Nephron progenitor cell (in vitro differentiated cells): ENCODE data around the gene CABLES1.

Experiments used
- DNase-seq: peaks from one replicate; pipeline ENCODE4 v3.0.0; 2021
- H3K27ac Mint-ChIP-seq: 2 replicates; pipeline ENCODE4 v1.8.0; 2021; ENCODE audit warnings: mild to moderate bottlenecking, moderate library complexity, mixed read lengths
- H3K27me3 Mint-ChIP-seq: 2 replicates; pipeline ENCODE4 v1.8.0; 2021; ENCODE audit warnings: mild to moderate bottlenecking, low read depth, mixed read lengths; ENCODE audit not compliant: poor library complexity
- H3K36me3 Mint-ChIP-seq: 2 replicates; pipeline ENCODE4 v1.8.0; 2021; ENCODE audit warnings: low read depth, mixed read lengths
- H3K4me1 Mint-ChIP-seq: 2 replicates; pipeline ENCODE4 v1.8.0; 2021; ENCODE audit warnings: mixed read lengths
- H3K4me3 Mint-ChIP-seq: 2 replicates; pipeline ENCODE4 v1.8.0; 2021; ENCODE audit warnings: mild to moderate bottlenecking, moderate library complexity, mixed read lengths
- H3K9me3 Mint-ChIP-seq: 2 replicates; pipeline ENCODE4 v1.8.0; 2021; ENCODE audit warnings: mild to moderate bottlenecking, moderate library complexity, mixed read lengths
- CTCF ChIP-seq: fragments of 200-600 bp; sonication (generic); IDR thresholded peaks from 2 replicates; pipeline ENCODE4 v1.5.0; 2021; ENCODE audit warnings: antibody characterized with exemption

The CABLES1 gene

GRCh38 chr18:23300231-23300805 lies 165.0 kb downstream of the CABLES1 start:
- H3K4me1 Mint-ChIP-seq = peaks cover 20% of the 10 kb centered on the region
- no peaks in the 10 kb centered on the region for H3K9me3 Mint-ChIP-seq
- peaks cover 11% of the 10 kb centered on the region for H3K27me3 Mint-ChIP-seq
- no peak for TF ChIP-seq CTCF
- H3K36me3 Mint-ChIP-seq = peaks cover 20% of the 10 kb centered on the region
- no peak overlapping the region for H3K4me3 Mint-ChIP-seq
- DNase-seq = no peak
- H3K27ac Mint-ChIP-seq = no peak overlapping the region

DNA sequence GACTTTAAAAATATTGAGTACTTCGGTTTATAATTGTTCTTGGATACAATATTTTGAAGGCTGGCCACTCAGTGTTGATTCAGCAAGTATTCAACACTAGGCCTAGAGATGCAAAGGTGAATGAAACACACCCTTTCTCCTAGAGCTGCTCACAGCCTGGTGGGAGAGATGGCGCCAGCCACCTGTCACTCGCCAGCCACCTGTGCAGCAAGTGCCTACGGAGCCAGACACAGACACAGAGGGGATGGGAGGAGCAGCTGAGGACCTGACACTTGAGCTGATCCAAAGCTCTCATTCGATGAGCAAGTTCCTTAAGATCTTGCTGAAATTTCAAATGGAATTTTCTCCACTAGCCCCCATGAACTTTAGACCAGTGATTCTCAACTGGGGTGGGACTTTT lies 166.7 kb downstream of the CABLES1 start:
- H3K9me3 Mint-ChIP-seq = no peaks in the 10 kb centered on the region
- peaks cover 11% of the 10 kb centered on the region for H3K27me3 Mint-ChIP-seq
- no peak for TF ChIP-seq CTCF
- no peak overlapping the region for H3K4me3 Mint-ChIP-seq
- no peak for DNase-seq
- no peak overlapping the region for H3K27ac Mint-ChIP-seq
- H3K36me3 Mint-ChIP-seq = peaks cover 14% of the 10 kb centered on the region
- H3K4me1 Mint-ChIP-seq = peaks cover 16% of the 10 kb centered on the region

GRCh38 chr18:23302511-23302850 lies 167.2 kb downstream of the CABLES1 start:
- Mint-ChIP-seq H3K27ac (no peak overlapping the region), H3K27me3 (peaks cover 11% of the 10 kb centered on the region), H3K9me3 (no peaks in the 10 kb centered on the region), H3K4me3 (no peak overlapping the region), H3K4me1 (peaks cover 16% of the 10 kb centered on the region), H3K36me3 (peaks cover 13% of the 10 kb centered on the region)
- DNase-seq = no peak
- TF ChIP-seq CTCF = no peak

DNA sequence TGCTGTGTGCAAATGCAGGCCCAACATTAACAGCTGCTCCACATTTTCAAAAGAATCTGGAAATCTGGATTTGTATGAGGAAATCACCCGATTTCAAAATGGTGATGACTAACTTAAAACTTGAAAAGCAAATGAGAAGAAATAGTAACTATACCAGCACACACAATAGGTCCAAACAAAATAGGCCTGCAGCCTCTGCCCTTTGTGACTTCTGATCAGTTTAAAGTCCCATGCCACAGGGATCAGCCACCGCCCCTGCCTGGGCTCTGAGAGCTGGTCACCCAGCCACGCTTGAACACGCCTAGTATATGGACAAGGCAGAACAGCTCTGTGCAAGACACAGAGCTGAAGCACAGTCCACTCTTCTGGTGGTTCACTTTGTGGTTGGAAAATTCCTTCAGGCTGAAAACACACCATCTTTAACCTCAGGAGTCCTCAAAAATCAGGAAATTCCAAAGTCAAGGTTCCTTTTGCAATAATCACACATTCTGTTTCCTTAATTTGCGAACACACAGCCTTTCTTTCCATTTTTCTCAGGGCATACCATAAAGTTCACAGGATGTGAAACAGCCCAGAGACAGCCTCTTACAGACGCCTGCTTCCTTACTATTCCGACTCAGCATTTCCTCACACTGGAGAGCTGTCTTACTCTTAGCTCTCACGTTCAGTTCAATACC lies 167.7 kb downstream of the CABLES1 start:
- TF ChIP-seq CTCF = no peak
- Mint-ChIP-seq H3K27ac (peak overlapping the region; percentile 66), H3K36me3 (peaks cover 9% of the 10 kb centered on the region), H3K27me3 (peaks cover 11% of the 10 kb centered on the region), H3K4me3 (no peak overlapping the region), H3K9me3 (no peaks in the 10 kb centered on the region), H3K4me1 (peaks cover 16% of the 10 kb centered on the region)
- DNase-seq = no peak

DNA sequence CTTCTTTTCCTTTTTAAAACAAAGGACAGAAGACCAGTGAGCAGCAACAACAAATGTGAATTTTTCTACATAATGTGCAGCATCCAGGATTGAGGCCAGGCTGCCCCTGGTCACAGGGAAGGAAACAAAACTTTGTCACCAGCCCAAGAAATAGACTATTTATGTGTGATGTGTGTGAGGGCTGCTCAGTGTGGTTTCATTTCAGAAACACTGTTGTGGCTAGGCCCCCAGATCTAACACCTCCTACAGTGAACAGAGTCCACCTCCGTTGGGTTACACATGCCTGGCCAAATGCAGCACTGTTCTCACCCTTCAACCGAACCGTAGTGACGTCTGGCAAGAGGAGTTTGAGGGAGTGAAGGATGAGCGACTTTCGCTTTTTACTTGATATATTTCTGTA lies 171.5 kb downstream of the CABLES1 start:
- no peak overlapping the region for H3K27ac Mint-ChIP-seq
- peaks cover under 1% of the 10 kb centered on the region for H3K4me1 Mint-ChIP-seq
- H3K27me3 Mint-ChIP-seq = no peaks in the 10 kb centered on the region
- no peaks in the 10 kb centered on the region for H3K9me3 Mint-ChIP-seq
- no peak overlapping the region for H3K4me3 Mint-ChIP-seq
- no peak for DNase-seq
- TF ChIP-seq CTCF = no peak
- H3K36me3 Mint-ChIP-seq = peaks cover 7% of the 10 kb centered on the region
